Hepatocyte (in vitro differentiated cells): ENCODE data around the gene MARCHF3. TPM values are rescaled to one million over a fixed set of nuclear protein-coding genes. Genes with fewer than 3 reads are reported as not detected.

Experiments
- DNase-seq: peaks from one replicate; pipeline ENCODE4 v3.0.0-alpha.2; 2016; ENCODE audit warnings: low spot score
- H2AFZ ChIP-seq: fragments of 200-600 bp; sonication (generic); 2 replicates; pipeline ENCODE4 v1.6.0; 2016; ENCODE audit warnings: antibody characterized with exemption, mild to moderate bottlenecking
- H3K27ac ChIP-seq: fragments of 200-600 bp; sonication (generic); 2 replicates; pipeline ENCODE4 v1.5.1; 2016; ENCODE audit warnings: mild to moderate bottlenecking
- H3K27me3 ChIP-seq: fragments of 200-600 bp; sonication (generic); 2 replicates; pipeline ENCODE4 v1.6.1; 2016
- H3K36me3 ChIP-seq: fragments of 200-600 bp; sonication (generic); replicated peaks from 2 replicates; pipeline ENCODE4 v1.5.1; 2016; ENCODE audit warnings: low read depth; ENCODE audit not compliant: insufficient read depth
- H3K4me1 ChIP-seq: fragments of 200-600 bp; sonication (generic); 2 replicates; pipeline ENCODE4 v1.5.1; 2016; ENCODE audit warnings: mild to moderate bottlenecking, moderate library complexity; ENCODE audit not compliant: insufficient read depth
- H3K4me2 ChIP-seq: fragments of 200-600 bp; sonication (generic); 2 replicates; pipeline ENCODE4 v1.6.0; 2016
- H3K4me3 ChIP-seq: fragments of 200-600 bp; sonication (generic); 2 replicates; pipeline ENCODE4 v1.5.1; 2016; ENCODE audit warnings: mild to moderate bottlenecking
- H3K79me2 ChIP-seq: fragments of 200-600 bp; sonication (generic); 2 replicates; pipeline ENCODE4 v1.6.0; 2017; ENCODE audit warnings: mild to moderate bottlenecking
- H3K9me2 ChIP-seq: fragments of 200-600 bp; sonication (generic); replicated peaks from 2 replicates; pipeline ENCODE4 v1.6.0; 2017; ENCODE audit warnings: mild to moderate bottlenecking; ENCODE audit not compliant: insufficient read depth
- H3K9me3 ChIP-seq: fragments of 200-600 bp; sonication (generic); 2 replicates; pipeline ENCODE4 v1.5.1; 2016; ENCODE audit warnings: low read depth, mild to moderate bottlenecking
- H4K20me1 ChIP-seq: fragments of 200-600 bp; sonication (generic); 2 replicates; pipeline ENCODE4 v1.6.0; 2016; ENCODE audit warnings: mild to moderate bottlenecking; ENCODE audit not compliant: insufficient read depth, poor library complexity, severe bottlenecking
- EZH2 ChIP-seq: fragments of 200-600 bp; sonication (generic); IDR thresholded peaks from 2 replicates; pipeline ENCODE4 v1.6.1; 2016; ENCODE audit warnings: antibody characterized with exemption, mild to moderate bottlenecking, borderline replicate concordance
- EZH2phosphoT487 ChIP-seq: fragments of 200-600 bp; sonication (generic); IDR thresholded peaks from one replicate; pipeline ENCODE4 v1.6.1; 2018; ENCODE audit warnings: antibody characterized with exemption, mild to moderate bottlenecking, low read depth, moderate library complexity; ENCODE audit not compliant: unreplicated experiment, severe bottlenecking
- WGBS: methylation state at CpG from one replicate; pipeline ENCODE4 v1.1.6; 2016; ENCODE audit warnings: low lambda C conversion rate; ENCODE audit errors: missing lambda C conversion rate; 5-methylcytosine and 5-hydroxymethylcytosine counted together
- polyA plus RNA-seq: library from polyadenylated mRNA; unstranded; fragments of >200 nt; fragmentation: Nextera tagmentation; extraction: Ambion mirVana; gene quantifications from 2 replicates; pipeline ENCODE4 v1.2.1, GENCODE V29; 2016
- total RNA-seq: library from RNA; depleted of rRNA; stranded (reverse); fragments of >200 nt; gene quantifications from 2 replicates; pipeline ENCODE4 v1.2.3, GENCODE V29; 2014
- TF ChIP-seq, protein P1 (sequence below): fragments of 200-600 bp; sonication (generic); IDR thresholded peaks from 2 replicates; pipeline ENCODE4 v1.5.1; 2016; ENCODE audit warnings: antibody characterized with exemption, mild to moderate bottlenecking; ENCODE audit not compliant: poor library complexity

Gene MARCHF3
- total and polyA plus RNA-seq, 2 experiments from 2014 or later, result 9.4 to 20.4 TPM

DNA sequence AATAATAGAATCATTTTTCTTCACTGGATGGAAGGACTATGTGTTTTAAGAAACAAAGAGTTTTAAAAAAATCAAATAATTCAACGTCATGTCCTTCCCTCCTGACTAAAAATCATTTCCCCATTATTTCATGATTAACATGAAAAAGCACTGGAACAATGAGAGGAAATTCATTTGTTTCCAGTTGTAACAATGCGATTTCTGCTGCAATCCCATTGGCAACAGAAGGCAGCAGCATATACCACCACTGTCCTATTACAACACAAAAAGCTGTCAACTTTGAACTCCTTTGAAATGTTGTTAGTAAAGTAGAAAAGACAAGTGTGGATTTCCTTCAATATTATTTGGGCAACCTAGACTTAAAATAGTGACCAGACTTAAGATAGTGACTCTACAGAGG, 39.9 kb upstream of the MARCHF3 start:
- no peak overlapping the region for H3K27ac ChIP-seq
- H3K4me3 ChIP-seq, result no peak overlapping the region
- no peak overlapping the region for H3K4me2 ChIP-seq
- no peaks in the 10 kb centered on the region for H3K9me2 ChIP-seq
- no peaks in the 10 kb centered on the region for H3K27me3 ChIP-seq
- H3K79me2 ChIP-seq, result no peaks in the 10 kb centered on the region
- no peaks in the 10 kb centered on the region for H4K20me1 ChIP-seq
- H3K9me3 ChIP-seq, result no peaks in the 10 kb centered on the region
- no peaks in the 10 kb centered on the region for H3K4me1 ChIP-seq
- 91% methylated on average over 2 of the region's 2 CpGs for WGBS
- H2AFZ ChIP-seq, result no peak overlapping the region
- no peaks in the 10 kb centered on the region for H3K36me3 ChIP-seq
- DNase-seq, result no peak
- TF ChIP-seq, protein P1, sequence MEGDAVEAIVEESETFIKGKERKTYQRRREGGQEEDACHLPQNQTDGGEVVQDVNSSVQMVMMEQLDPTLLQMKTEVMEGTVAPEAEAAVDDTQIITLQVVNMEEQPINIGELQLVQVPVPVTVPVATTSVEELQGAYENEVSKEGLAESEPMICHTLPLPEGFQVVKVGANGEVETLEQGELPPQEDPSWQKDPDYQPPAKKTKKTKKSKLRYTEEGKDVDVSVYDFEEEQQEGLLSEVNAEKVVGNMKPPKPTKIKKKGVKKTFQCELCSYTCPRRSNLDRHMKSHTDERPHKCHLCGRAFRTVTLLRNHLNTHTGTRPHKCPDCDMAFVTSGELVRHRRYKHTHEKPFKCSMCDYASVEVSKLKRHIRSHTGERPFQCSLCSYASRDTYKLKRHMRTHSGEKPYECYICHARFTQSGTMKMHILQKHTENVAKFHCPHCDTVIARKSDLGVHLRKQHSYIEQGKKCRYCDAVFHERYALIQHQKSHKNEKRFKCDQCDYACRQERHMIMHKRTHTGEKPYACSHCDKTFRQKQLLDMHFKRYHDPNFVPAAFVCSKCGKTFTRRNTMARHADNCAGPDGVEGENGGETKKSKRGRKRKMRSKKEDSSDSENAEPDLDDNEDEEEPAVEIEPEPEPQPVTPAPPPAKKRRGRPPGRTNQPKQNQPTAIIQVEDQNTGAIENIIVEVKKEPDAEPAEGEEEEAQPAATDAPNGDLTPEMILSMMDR, result no peak

DNA sequence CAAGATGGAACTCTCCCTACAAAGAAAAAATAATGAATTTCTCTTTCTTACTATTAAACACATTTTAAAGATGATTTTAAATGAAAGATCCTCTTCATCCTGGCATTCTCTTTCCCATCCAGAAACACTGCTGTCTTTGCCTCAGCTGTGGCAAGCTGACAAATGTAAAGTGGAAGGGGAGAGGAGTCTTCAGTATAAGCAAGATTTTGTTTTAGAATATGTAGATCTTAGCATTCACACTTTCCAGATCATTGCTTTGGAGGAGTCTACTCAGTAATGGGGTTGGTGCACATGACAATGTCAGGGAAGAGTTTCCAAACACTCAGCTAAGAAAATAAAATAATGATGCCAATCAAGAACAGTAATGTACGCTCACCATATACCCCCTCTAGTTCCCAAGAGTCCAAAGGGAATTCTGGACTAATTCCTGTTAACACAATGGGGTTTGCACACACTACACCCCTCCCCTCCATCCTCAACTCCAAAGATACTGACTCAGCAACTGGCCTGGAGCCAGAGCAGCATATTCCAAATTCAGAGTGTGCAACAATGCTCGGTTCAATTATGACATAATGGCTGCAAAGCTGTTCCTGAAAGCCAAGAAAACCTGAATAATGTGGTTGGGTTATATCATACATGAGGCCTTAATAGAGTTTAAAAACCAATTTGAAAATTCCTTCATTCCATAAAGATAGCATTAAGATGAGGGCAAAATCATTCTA, 38.3 kb upstream of the MARCHF3 start:
- Histone ChIP-seq H3K9me2 (no peaks in the 10 kb centered on the region), H3K36me3 (no peaks in the 10 kb centered on the region), H3K9me3 (no peaks in the 10 kb centered on the region), H2AFZ (no peak overlapping the region), H3K27ac (no peak overlapping the region), H3K4me2 (no peak overlapping the region), H3K27me3 (no peaks in the 10 kb centered on the region), H3K79me2 (no peaks in the 10 kb centered on the region), H4K20me1 (no peaks in the 10 kb centered on the region), H3K4me1 (no peaks in the 10 kb centered on the region), H3K4me3 (no peak overlapping the region)
- TF ChIP-seq, protein P1, result no peak
- TF ChIP-seq EZH2, result no peak
- TF ChIP-seq EZH2phosphoT487, result no peak
- 62% methylated on average over 2 of the region's 2 CpGs for WGBS
- DNase-seq, result no peak

DNA sequence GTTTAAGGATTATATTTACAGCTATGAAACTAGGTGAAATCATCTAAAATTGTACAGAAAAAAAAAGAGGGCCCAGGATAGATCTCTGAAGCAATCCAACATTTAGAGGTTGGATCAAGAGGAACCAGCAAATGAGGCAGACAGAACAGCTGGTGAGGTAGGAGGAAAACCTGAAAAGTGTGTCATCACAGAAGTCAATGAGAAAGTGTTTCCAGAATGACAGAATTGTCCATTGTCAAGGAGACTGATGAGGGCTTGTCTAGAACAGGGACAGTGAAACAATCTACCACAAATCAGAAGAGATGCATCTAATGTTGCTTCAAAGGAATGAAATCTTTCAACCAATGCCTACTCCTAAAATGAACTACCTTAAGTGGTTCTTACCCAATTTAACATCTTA, 36.4 kb upstream of the MARCHF3 start:
- H3K4me3 ChIP-seq, result no peak overlapping the region
- no peak for DNase-seq
- no peaks in the 10 kb centered on the region for H3K4me1 ChIP-seq
- H3K9me3 ChIP-seq, result no peaks in the 10 kb centered on the region
- no peaks in the 10 kb centered on the region for H3K27me3 ChIP-seq
- TF ChIP-seq EZH2phosphoT487 (no peak), EZH2 (no peak)
- TF ChIP-seq, protein P1, result no peak
- H3K79me2 ChIP-seq, result no peaks in the 10 kb centered on the region
- no peak overlapping the region for H3K4me2 ChIP-seq
- H4K20me1 ChIP-seq, result no peaks in the 10 kb centered on the region
- H2AFZ ChIP-seq, result no peak overlapping the region
- H3K36me3 ChIP-seq, result no peaks in the 10 kb centered on the region
- no peaks in the 10 kb centered on the region for H3K9me2 ChIP-seq
- no peak overlapping the region for H3K27ac ChIP-seq
